Breast epithelium (tissue), 4 donors: ENCODE data around the gene RNF14. TPM values are rescaled to one million over a fixed set of nuclear protein-coding genes. Genes with fewer than 3 reads are reported as not detected.
A peak's percentile ranks its signal among the peaks of the same experiment; 100 is the strongest.
"Not testable (repeated sequence)": the region's sequence is repeated elsewhere in the genome, so short reads cannot be mapped to it uniquely, and the experiment has no call there.

Experiments
- DNase-seq, 2 donors: peaks; one replicate each; pipeline ENCODE4 v3.0.0-alpha.2; 2019; ENCODE audit warnings: low spot score in 2 of 2
- H3K27ac ChIP-seq, 2 donors: fragments of 200-600 bp; sonication (generic) in 1 of 2; one replicate each; pipeline ENCODE4 v1.5.1; 2016 to 2019; ENCODE audit warnings: mild to moderate bottlenecking in 1 of 2
- H3K27me3 ChIP-seq, 2 donors: fragments of 200-600 bp; sonication (generic) in 1 of 2; one replicate each; pipeline versions ENCODE4 v1.5.1 to v1.6.0; 2017 to 2019; ENCODE audit warnings: control low read depth in 1 of 2, mild to moderate bottlenecking in 1 of 2
- H3K36me3 ChIP-seq: fragments of 200-600 bp; one replicate; pipeline ENCODE4 v1.5.1; 2019
- H3K4me1 ChIP-seq, 2 donors: fragments of 200-600 bp; sonication (generic); one replicate each; pipeline ENCODE4 v1.5.1; 2016 to 2019; ENCODE audit warnings: control low read depth in 1 of 2
- H3K4me3 ChIP-seq, 3 donors: fragments of 200-600 bp; sonication (generic); 1 replicate in 2 of 3; 2 replicates in 1 of 3; pipeline ENCODE4 v1.5.1; 2016 to 2019; ENCODE audit warnings: mild to moderate bottlenecking in 3 of 3, moderate library complexity in 2 of 3
- H3K9me3 ChIP-seq, 2 donors: fragments of 200-600 bp; sonication (generic) in 1 of 2; one replicate each; pipeline ENCODE4 v1.5.1; 2016 to 2019; ENCODE audit warnings: control low read depth in 1 of 2
- POLR2A ChIP-seq: fragments of 450-650 bp; IDR thresholded peaks from one replicate; pipeline ENCODE4 v1.6.1; 2016; ENCODE audit warnings: antibody characterized with exemption, mild to moderate bottlenecking, moderate library complexity
- POLR2AphosphoS5 ChIP-seq, 3 donors: sonication (generic); formaldehyde crosslinking; IDR thresholded peaks; one replicate each; pipeline ENCODE4 v1.6.1; 2017; ENCODE audit warnings: antibody characterized with exemption in 3 of 3
- intact Hi-C: fragments of 100-400 bp; cut with DNase I; formaldehyde crosslinking; loops from one replicate; pipeline ENCODE4 v1.15.1; 2023; ENCODE audit warnings: low total_unique reads
- total RNA-seq, 3 donors: library from RNA; depleted of rRNA; stranded (reverse); fragments of >200 nt; gene quantifications; one replicate each; pipeline ENCODE4 v1.1.0, GENCODE V29; 2016
- TF ChIP-seq, protein P1 (sequence below), 3 donors: fragments of 450-650 bp; IDR thresholded peaks; one replicate each; pipeline ENCODE4 v1.5.1; 2016 to 2017; ENCODE audit warnings: antibody characterized with exemption in 3 of 3, mild to moderate bottlenecking in 3 of 3, moderate library complexity in 3 of 3

The RNF14 gene, protein sequence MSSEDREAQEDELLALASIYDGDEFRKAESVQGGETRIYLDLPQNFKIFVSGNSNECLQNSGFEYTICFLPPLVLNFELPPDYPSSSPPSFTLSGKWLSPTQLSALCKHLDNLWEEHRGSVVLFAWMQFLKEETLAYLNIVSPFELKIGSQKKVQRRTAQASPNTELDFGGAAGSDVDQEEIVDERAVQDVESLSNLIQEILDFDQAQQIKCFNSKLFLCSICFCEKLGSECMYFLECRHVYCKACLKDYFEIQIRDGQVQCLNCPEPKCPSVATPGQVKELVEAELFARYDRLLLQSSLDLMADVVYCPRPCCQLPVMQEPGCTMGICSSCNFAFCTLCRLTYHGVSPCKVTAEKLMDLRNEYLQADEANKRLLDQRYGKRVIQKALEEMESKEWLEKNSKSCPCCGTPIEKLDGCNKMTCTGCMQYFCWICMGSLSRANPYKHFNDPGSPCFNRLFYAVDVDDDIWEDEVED
- 10 to 100 TPM; 43.9 to 80.2 (median 60.6) TPM for total RNA-seq

DNA sequence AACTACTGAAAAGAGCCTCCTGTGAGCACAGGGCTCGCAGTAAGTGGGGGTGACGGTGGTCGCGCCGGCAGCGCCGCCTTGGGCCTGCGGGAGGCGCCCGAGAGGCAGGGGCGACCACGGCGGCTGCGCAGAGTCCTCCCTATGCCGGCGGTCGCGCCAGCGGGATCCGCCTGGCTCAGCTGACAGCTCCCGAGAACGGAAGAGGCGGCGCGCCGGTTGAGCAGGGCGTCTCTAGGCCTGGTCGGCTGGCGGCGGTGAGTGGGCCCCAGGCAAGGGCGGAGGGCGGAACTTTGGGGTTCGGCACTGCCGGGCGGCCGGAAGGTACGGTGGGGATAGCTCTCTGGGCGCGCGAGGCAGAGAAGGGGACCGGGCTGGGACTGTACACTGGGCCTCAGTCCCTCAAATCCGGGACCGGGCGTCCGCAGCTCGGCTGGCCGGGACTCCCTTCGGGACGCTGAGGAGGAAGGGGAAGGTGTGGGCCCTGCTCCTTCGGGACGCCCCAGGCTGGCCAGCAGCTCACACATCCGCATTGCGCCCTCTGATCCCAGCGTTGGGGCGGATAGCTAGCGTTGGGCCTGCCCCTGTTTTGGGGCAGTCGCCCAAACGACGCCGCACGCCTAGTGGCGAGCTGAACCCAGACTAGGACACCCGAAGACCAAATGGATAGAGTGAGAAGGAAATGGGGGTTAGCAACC, at the start of gene RNF14:
RNF14 (plus strand) TSS at position 192 of the 695 bp plus-strand sequence. CDS start 4,484 bp downstream, outside the sequence.
- TF ChIP-seq, protein P1, sequence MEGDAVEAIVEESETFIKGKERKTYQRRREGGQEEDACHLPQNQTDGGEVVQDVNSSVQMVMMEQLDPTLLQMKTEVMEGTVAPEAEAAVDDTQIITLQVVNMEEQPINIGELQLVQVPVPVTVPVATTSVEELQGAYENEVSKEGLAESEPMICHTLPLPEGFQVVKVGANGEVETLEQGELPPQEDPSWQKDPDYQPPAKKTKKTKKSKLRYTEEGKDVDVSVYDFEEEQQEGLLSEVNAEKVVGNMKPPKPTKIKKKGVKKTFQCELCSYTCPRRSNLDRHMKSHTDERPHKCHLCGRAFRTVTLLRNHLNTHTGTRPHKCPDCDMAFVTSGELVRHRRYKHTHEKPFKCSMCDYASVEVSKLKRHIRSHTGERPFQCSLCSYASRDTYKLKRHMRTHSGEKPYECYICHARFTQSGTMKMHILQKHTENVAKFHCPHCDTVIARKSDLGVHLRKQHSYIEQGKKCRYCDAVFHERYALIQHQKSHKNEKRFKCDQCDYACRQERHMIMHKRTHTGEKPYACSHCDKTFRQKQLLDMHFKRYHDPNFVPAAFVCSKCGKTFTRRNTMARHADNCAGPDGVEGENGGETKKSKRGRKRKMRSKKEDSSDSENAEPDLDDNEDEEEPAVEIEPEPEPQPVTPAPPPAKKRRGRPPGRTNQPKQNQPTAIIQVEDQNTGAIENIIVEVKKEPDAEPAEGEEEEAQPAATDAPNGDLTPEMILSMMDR (IDR thresholded peaks at IDR 0.05): peak; percentile 87 to 98 (median 95)
- peak; percentile 79 to 91 (median 88) for TF ChIP-seq POLR2AphosphoS5 (IDR thresholded peaks at IDR 0.05)
- TF ChIP-seq POLR2A: peak; percentile 73
- intact Hi-C loops: loop anchor here (5.0 to 10.0 kb wide), 2 partner anchors 274 to 418 kb away; no protein-coding TSS in a partner anchor
- Histone ChIP-seq H3K36me3 (no peaks in the 10 kb centered on the region), H3K9me3 (no peaks in the 10 kb centered on the region), H3K4me1 (peaks cover 0 to 10% of the 10 kb centered on the region in 2 donors), H3K27me3 (no peaks in the 10 kb centered on the region), H3K27ac (peak within 1 kb of the TSS; percentile 97 to 98), H3K4me3 (peak within 1 kb of the TSS; percentile 73 to 87 (median 78))
- peak; percentile 89 to 91 for DNase-seq

DNA sequence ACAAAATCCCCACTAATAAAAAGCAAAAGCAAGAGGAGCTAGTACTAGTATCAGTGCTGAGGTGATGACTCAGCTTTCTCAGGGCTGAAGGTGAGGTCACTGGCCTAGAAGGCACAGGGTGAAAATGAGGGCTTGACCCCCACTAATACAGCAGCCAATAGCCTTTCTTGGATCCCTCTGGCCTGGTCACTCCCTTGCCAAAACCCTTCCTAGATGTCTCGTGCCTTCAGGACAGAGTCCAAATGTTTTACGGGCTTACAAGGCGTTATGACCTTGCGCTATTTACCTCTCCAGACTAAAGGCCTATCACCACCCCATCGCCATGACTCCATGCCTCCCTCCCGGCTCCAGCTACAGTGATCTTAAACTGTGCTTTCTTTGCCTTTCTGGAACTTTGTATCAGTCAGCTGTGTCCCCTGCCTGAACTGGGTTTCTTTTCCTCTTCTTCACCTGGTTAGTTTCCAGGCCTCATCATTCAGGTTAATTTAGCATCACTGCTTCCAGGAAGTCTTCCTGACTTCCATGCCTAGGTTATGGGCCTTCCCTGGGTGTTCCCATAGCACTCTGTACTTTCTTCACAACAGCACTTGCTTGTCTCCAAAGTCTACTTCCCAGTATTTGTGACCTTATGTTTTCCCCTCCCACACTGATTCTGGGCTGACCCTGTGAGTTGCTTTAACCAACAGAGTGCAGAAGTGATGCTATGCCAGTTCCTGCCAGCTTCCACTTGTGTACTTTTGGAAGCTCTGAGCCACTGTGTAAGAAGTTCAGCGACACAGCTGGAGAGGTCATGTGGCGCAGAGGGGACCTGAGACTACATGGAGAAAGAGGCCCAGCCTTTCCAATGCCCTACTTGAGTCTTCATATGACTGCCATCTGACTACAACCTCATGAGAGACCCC, 49.4 kb upstream of the RNF14 start:
- Histone ChIP-seq H3K36me3 (no peaks in the 10 kb centered on the region), H3K27me3 (peaks cover 0 to 2% of the 10 kb centered on the region in 2 donors), H3K27ac (no peak overlapping the region), H3K4me1 (no peaks in the 10 kb centered on the region), H3K4me3 (no peak overlapping the region), H3K9me3 (no peaks in the 10 kb centered on the region)
- intact Hi-C loops: no loop called here
- no peak for DNase-seq
- TF ChIP-seq POLR2A: no peak
- TF ChIP-seq POLR2AphosphoS5 (IDR thresholded peaks at IDR 0.05): no peak
- TF ChIP-seq, protein P1 (IDR thresholded peaks at IDR 0.05): no peak

DNA sequence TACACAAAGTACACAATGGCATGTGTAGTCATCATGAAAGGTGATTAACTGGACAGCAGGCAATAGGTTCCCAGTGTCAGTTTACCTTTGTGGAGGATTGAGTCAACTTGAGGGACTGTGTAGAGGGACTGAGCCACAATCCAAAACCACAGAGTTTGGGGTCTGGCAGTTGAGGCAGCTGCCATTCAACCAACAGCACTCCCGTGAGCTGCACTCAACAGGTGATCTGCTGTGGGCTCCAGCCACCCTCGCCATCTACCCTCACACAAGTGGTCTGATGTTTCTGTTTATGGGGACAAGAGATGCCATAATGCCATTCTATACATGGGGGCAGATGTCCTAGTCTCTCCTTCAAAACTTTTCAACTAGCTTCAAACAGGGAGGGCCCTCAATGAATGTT, 48.1 kb upstream of the RNF14 start:
- no peaks in the 10 kb centered on the region for H3K36me3 ChIP-seq
- no peaks in the 10 kb centered on the region for H3K27me3 ChIP-seq
- no peak overlapping the region for H3K4me3 ChIP-seq
- no peak overlapping the region for H3K27ac ChIP-seq
- TF ChIP-seq POLR2A (no peak), POLR2AphosphoS5 (IDR thresholded peaks at IDR 0.05) (no peak)
- TF ChIP-seq, protein P1 (IDR thresholded peaks at IDR 0.05): no peak
- intact Hi-C loops: no loop called here
- no peak for DNase-seq
- no peaks in the 10 kb centered on the region for H3K9me3 ChIP-seq
- H3K4me1 ChIP-seq: no peaks in the 10 kb centered on the region

DNA sequence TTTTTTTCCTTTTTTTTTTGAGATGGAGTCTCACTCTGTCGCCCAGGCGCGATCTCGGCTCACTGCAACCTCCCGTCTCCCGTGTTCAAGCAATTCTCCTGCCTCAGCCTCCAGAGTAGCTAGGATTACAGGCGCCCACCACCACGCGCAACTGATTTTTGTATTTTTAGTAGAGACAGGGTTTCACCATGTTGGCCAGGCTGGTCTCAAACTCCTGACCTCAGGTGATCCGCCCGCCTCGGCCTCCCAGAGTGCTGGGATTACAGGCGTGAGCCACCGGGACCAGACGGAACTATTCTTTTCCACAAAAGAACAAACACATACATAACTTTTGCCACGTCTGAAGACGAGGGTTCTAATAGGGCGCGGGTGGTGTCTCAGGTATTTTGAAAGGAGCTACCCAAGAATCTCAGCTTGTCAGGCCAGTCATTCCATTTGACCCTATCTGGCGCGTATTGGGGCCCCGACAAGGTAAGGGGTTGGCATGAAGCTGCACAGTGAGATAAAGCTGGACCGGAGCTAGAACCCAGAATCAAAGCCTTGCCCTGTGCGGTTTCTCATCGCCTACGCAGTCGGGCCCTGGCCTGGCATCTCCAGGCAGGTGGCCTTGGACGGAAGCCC, 46.0 kb upstream of the RNF14 start:
- DNase-seq, H3K9me3 ChIP-seq, intact Hi-C loops, H3K4me1 ChIP-seq, H3K36me3 ChIP-seq, H3K27me3 ChIP-seq: not testable (repeated sequence)
- H3K4me3 ChIP-seq: peak overlapping the region; percentile 64 to 69 (median 67)
- H3K27ac ChIP-seq: peak overlapping the region; percentile 94 to 97
